IPS-15b (cell line): ENCODE measurements around the gene C4orf36.

Experiments
- H3K27me3 ChIP-seq: one replicate; pipeline ENCODE4 v1.6.1; 2013; ENCODE audit warnings: low read length; ENCODE audit not compliant: control insufficient read depth, insufficient read depth
- H3K36me3 ChIP-seq: one replicate; pipeline ENCODE4 v1.6.1; 2013; ENCODE audit warnings: low read length; ENCODE audit not compliant: control insufficient read depth, insufficient read depth
- H3K4me1 ChIP-seq: one replicate; pipeline ENCODE4 v1.6.1; 2013; ENCODE audit warnings: mild to moderate bottlenecking, low read length; ENCODE audit not compliant: control insufficient read depth, insufficient read depth
- H3K4me3 ChIP-seq: one replicate; pipeline ENCODE4 v1.5.1; 2013; ENCODE audit warnings: low read depth, low read length
- H3K9ac ChIP-seq: one replicate; pipeline ENCODE4 v1.6.1; 2013; ENCODE audit warnings: low read depth, mild to moderate bottlenecking, low read length
- H3K9me3 ChIP-seq: one replicate; pipeline ENCODE4 v1.6.1; 2013; ENCODE audit warnings: mild to moderate bottlenecking, low read length; ENCODE audit not compliant: control insufficient read depth, insufficient read depth

Gene C4orf36

DNA sequence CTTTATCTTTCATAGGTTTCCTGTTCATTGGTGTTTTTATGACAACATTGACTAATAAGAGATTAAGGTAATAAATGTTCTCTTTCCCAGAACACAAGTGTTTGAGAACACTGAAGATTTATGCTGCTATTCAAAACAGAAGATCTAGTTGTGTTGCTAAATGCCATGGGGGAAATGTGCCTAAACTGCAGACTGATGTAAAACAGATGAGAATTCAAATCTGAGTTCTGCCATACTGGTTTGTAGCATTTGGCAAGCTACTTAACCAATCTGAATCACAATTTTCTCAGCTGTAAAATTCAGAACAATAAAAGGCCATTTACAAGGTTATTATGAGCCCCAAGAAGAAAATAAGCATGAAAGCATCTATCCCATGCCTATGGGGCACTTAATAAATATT, 45.3 kb downstream of the C4orf36 start:
- Histone ChIP-seq H3K27me3 (peaks cover 5% of the 10 kb centered on the region), H3K36me3 (no peaks in the 10 kb centered on the region), H3K9me3 (no peaks in the 10 kb centered on the region), H3K4me3 (no peak overlapping the region), H3K4me1 (peaks cover 4% of the 10 kb centered on the region), H3K9ac (no peak overlapping the region)

DNA sequence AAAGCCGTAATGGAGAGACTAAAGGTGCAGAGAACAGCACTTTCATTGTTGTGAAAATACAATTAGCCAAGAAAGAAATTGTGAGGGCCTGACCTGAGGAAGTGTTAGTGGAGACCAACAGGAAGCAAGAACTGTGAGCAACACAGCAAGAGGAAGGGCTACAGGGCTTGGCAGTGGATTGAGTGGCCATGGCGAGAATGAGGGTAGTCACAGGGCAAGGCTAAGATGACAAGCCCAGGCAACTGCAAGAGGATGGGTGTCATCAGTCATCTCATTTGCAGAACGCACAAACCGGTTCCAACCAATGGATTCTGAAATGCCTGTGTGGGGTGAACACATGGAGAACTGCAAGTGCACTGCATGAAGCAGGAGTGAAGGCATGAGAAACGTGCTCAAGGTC, 46.6 kb downstream of the C4orf36 start:
- no peaks in the 10 kb centered on the region for H3K9me3 ChIP-seq
- no peak overlapping the region for H3K4me3 ChIP-seq

DNA sequence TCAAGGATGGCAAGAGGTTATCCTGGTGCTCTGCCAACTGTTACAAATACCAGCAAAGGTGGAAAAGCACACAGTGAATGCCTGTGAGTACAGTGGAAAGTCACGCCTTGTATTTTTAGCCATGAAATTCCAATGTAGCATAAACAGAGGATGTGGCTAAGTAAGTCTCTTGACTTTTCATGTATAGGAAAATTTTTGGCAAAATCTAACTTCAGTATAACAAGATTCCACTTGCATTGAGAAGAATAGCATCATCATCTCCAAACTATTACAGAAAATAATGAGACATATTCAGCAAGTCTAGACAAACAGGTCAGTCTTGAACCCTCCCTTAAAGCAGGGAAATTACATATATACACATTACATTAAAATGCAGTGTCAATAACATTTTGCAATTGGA, 50.9 kb downstream of the C4orf36 start:
- no peak overlapping the region for H3K4me3 ChIP-seq
- no peaks in the 10 kb centered on the region for H3K36me3 ChIP-seq
- no peaks in the 10 kb centered on the region for H3K27me3 ChIP-seq
- H3K9ac ChIP-seq = no peak overlapping the region
- H3K4me1 ChIP-seq = no peaks in the 10 kb centered on the region
- no peaks in the 10 kb centered on the region for H3K9me3 ChIP-seq

More for the DNA sequence above, 46.6 kb downstream of the C4orf36 start:
- no peak overlapping the region for H3K9ac ChIP-seq
- peaks cover 5% of the 10 kb centered on the region for H3K27me3 ChIP-seq
- no peaks in the 10 kb centered on the region for H3K36me3 ChIP-seq
- H3K4me1 ChIP-seq = peaks cover 4% of the 10 kb centered on the region

- Histone ChIP-seq H3K9ac (no peak overlapping the region), H3K4me3 (no peak overlapping the region), H3K27me3 (no peaks in the 10 kb centered on the region), H3K9me3 (no peaks in the 10 kb centered on the region), H3K36me3 (no peaks in the 10 kb centered on the region), H3K4me1 (no peaks in the 10 kb centered on the region)
These were observed 51.4 kb downstream of the C4orf36 start for GRCh38 chr4:86840858-86841257.

- Histone ChIP-seq H3K36me3 (no peaks in the 10 kb centered on the region), H3K9me3 (no peaks in the 10 kb centered on the region), H3K27me3 (no peaks in the 10 kb centered on the region), H3K4me3 (no peak overlapping the region), H3K4me1 (no peaks in the 10 kb centered on the region), H3K9ac (no peak overlapping the region)
These were observed 54.3 kb downstream of the C4orf36 start for GRCh38 chr4:86837691-86838503.

GRCh38 chr4:86835677-86836076, 56.5 kb downstream of the C4orf36 start:
- Histone ChIP-seq H3K4me3 (no peak overlapping the region), H3K9me3 (no peaks in the 10 kb centered on the region), H3K9ac (no peak overlapping the region), H3K27me3 (no peaks in the 10 kb centered on the region), H3K36me3 (no peaks in the 10 kb centered on the region), H3K4me1 (no peaks in the 10 kb centered on the region)

GRCh38 chr4:86834901-86835300, 57.3 kb downstream of the C4orf36 start:
- no peaks in the 10 kb centered on the region for H3K36me3 ChIP-seq
- no peaks in the 10 kb centered on the region for H3K27me3 ChIP-seq
- no peaks in the 10 kb centered on the region for H3K9me3 ChIP-seq
- no peak overlapping the region for H3K4me3 ChIP-seq
- no peaks in the 10 kb centered on the region for H3K4me1 ChIP-seq
- H3K9ac ChIP-seq = no peak overlapping the region

DNA sequence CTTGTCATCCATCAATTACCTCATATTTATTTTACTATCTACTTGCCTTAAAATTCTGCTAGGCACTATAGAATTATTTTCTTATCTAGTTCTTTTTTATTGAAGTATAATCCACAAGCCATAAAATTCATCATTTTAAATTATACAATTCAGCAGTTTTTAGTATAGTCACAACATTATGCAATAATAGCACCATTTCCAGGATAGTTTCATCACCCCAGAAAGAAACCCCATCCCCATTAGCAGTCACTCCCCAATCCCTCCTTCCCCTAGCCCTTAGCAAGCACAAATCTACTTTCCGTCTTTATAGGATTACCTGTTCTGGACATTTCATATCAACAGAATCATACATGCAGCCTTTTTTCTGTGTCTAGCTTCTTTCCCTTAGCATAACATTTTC, 58.6 kb downstream of the C4orf36 start:
- Histone ChIP-seq H3K27me3 (no peaks in the 10 kb centered on the region), H3K4me1 (no peaks in the 10 kb centered on the region), H3K4me3 (no peak overlapping the region), H3K9ac (no peak overlapping the region), H3K9me3 (no peaks in the 10 kb centered on the region), H3K36me3 (no peaks in the 10 kb centered on the region)

DNA sequence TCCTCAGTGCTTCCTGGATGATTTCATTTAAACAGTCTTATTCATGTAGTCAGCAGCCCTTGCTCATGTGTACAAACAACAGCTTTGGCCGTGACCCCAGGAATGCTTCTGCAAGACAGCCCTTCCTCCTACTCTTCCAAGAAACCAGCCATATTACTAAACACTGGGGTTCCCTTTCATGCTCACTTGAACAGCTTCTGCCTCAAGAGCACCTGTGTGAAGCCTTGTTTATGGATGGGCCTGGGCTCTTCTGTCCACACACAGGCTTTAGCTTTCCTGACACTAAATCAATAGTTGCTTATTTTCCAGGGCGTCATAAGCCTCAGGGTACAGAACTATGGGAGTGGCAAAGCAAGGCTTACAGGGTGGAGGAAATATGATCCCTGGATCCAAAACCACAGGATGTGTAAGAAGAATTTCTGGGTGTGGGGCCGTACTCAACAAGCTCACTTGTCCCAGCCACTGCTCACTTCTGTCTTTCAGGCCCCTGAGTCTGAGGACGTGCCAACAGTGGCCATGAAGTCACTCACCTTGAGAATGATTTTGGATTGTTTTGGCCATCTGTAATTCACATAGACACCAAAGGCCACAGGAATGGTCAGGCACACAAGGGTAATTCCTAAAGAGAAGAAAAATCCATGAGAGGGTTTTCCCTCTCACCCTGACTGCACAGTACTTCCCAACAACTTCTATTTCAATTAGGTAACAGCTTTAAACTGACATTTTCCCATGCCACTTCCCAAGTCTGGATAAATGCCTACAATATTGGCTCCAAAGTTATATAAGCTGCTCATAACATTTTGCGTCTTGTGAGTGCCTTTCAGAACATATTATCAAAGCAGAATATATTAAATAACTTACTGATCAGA, 60.7 kb downstream of the C4orf36 start:
- Histone ChIP-seq H3K4me3 (no peak overlapping the region), H3K36me3 (no peaks in the 10 kb centered on the region), H3K27me3 (no peaks in the 10 kb centered on the region), H3K4me1 (no peaks in the 10 kb centered on the region), H3K9ac (no peak overlapping the region), H3K9me3 (no peaks in the 10 kb centered on the region)
